ENCODE results near the gene FAM107A. TPM values are rescaled to one million over a fixed set of nuclear protein-coding genes. Genes with fewer than 3 reads are reported as not detected.
A peak's percentile ranks its signal among the peaks of the same experiment; 100 is the strongest.

The FAM107A gene
- total RNA-seq, 6 experiments from 2014 or later = 0.33 to 3.6 (median 1.6) TPM

- Histone ChIP-seq H3K4me1 (peaks cover 0 to 12% (median 3%) of the 10 kb centered on the region in 4 donors), H3K27ac (no peak overlapping the region), H3K36me3 (no peaks in the 10 kb centered on the region), H3K27me3 (no peaks in the 10 kb centered on the region), H3K4me3 (no peak overlapping the region), H3K9me3 (no peaks in the 10 kb centered on the region)
- TF ChIP-seq POLR2A (IDR thresholded peaks at IDR 0.05) (no peak), CTCF (IDR thresholded peaks at IDR 0.05) (no peak)
- ATAC-seq (peak in 2 of 4 donors; percentile 22 to 54), DNase-seq (no peak)
- WGBS (ENCODE audit: insufficient coverage, low coverage, low lambda C conversion rate, missing lambda C conversion rate) = 44% methylated on average over 4 of the region's 4 CpGs
- intact Hi-C loops (cut with DNase I) = no loop called here
Observed at GRCh38 chr3:58551636-58552180, 25.5 kb downstream of the FAM107A start.

- no peaks in the 10 kb centered on the region for H3K36me3 ChIP-seq
- 87% methylated on average over 3 of the region's 3 CpGs for WGBS (ENCODE audit: insufficient coverage, low coverage, low lambda C conversion rate, missing lambda C conversion rate)
- H3K4me3 ChIP-seq = no peak overlapping the region
- no peaks in the 10 kb centered on the region for H3K4me1 ChIP-seq
- ATAC-seq (no peak), DNase-seq (no peak)
- no peak for TF ChIP-seq CTCF (IDR thresholded peaks at IDR 0.05)
- TF ChIP-seq POLR2A (IDR thresholded peaks at IDR 0.05) = no peak
- H3K27ac ChIP-seq = no peak overlapping the region
- no peaks in the 10 kb centered on the region for H3K9me3 ChIP-seq
- intact Hi-C loops (cut with DNase I) = no loop called here
- no peaks in the 10 kb centered on the region for H3K27me3 ChIP-seq
Observed at GRCh38 chr3:58544541-58544940, 32.6 kb downstream of the FAM107A start.

- Histone ChIP-seq H3K4me1 (peaks cover 0 to 29% (median 10%) of the 10 kb centered on the region in 4 donors), H3K9me3 (no peaks in the 10 kb centered on the region), H3K36me3 (no peaks in the 10 kb centered on the region), H3K27ac (no peak overlapping the region), H3K4me3 (no peak overlapping the region), H3K27me3 (no peaks in the 10 kb centered on the region)
- peak in 2 of 3 donors; percentile 28 to 46 for DNase-seq
- TF ChIP-seq POLR2A (IDR thresholded peaks at IDR 0.05) (no peak), CTCF (IDR thresholded peaks at IDR 0.05) (no peak)
- WGBS (ENCODE audit: insufficient coverage, low coverage, low lambda C conversion rate, missing lambda C conversion rate) = 93% methylated on average over 6 of the region's 8 CpGs
- intact Hi-C loops (cut with DNase I) = no loop called here
- no peak for ATAC-seq
Observed at GRCh38 chr3:58540176-58540858, 36.9 kb downstream of the FAM107A start.

- intact Hi-C loops (cut with DNase I) = loop anchor here (10.0 kb wide), 1 partner anchor 225 kb away; no protein-coding TSS in a partner anchor
- DNase-seq = peak in 2 of 3 donors; percentile 5 to 10
- H3K4me1 ChIP-seq = peaks cover 0 to 36% (median 14%) of the 10 kb centered on the region in 4 donors
- H3K27me3 ChIP-seq = no peaks in the 10 kb centered on the region
- TF ChIP-seq CTCF (IDR thresholded peaks at IDR 0.05) (no peak), POLR2A (IDR thresholded peaks at IDR 0.05) (no peak)
- 78% methylated on average over 9 of the region's 10 CpGs for WGBS (ENCODE audit: insufficient coverage, low coverage, low lambda C conversion rate, missing lambda C conversion rate)
- H3K36me3 ChIP-seq = peaks cover 0 to 4% (median under 1%) of the 10 kb centered on the region in 4 donors
- ATAC-seq = no peak
- H3K9me3 ChIP-seq = no peaks in the 10 kb centered on the region
- no peak overlapping the region for H3K27ac ChIP-seq
- H3K4me3 ChIP-seq = no peak overlapping the region
Observed at GRCh38 chr3:58539626-58540025, 37.6 kb downstream of the FAM107A start.
